CD14-positive monocyte (primary cell): ENCODE results near the gene ATP5IF1. TPM values are rescaled to one million over a fixed set of nuclear protein-coding genes. Genes with fewer than 3 reads are reported as not detected.

Experiments
- DNase-seq, 3 donors: peaks; one replicate each; pipeline ENCODE4 v3.0.0-alpha.2; 2011 to 2022
- H2AFZ ChIP-seq: 2 replicates; pipeline ENCODE4 v1.6.0; 2012; ENCODE audit warnings: mild to moderate bottlenecking, low read depth, low read length, inconsistent platforms; ENCODE audit not compliant: insufficient read depth, poor library complexity, severe bottlenecking
- H3K27ac ChIP-seq, 2 donors: 1 replicate in 1 of 2; 2 replicates in 1 of 2; pipeline ENCODE4 v1.5.1; 2012 to 2013; ENCODE audit warnings: low read length in 2 of 2, control low read depth in 1 of 2, inconsistent platforms in 1 of 2, low read depth in 1 of 2, mild to moderate bottlenecking in 1 of 2
- H3K27me3 ChIP-seq, 2 donors: one replicate each; pipeline versions ENCODE4 v1.6.0 to v1.6.1; 2011 to 2013; ENCODE audit warnings: low read length in 2 of 2; ENCODE audit not compliant: control insufficient read depth in 2 of 2, insufficient read depth in 2 of 2
- H3K36me3 ChIP-seq, 2 donors: replicated peaks in 1 of 2; 1 replicate in 1 of 2; 2 replicates in 1 of 2; pipeline versions ENCODE4 v1.5.1 to v1.6.1; 2012 to 2013; ENCODE audit warnings: low read length in 2 of 2, control low read depth in 1 of 2, inconsistent platforms in 1 of 2, mild to moderate bottlenecking in 1 of 2; ENCODE audit not compliant: insufficient read depth in 2 of 2, control insufficient read depth in 1 of 2
- H3K4me1 ChIP-seq, 2 donors: 1 replicate in 1 of 2; 2 replicates in 1 of 2; pipeline versions ENCODE4 v1.5.1 to v1.6.1; 2012 to 2013; ENCODE audit warnings: low read length in 2 of 2, control low read depth in 1 of 2, inconsistent platforms in 1 of 2, mild to moderate bottlenecking in 1 of 2, moderate library complexity in 1 of 2; ENCODE audit not compliant: insufficient read depth in 2 of 2, control insufficient read depth in 1 of 2
- H3K4me2 ChIP-seq: replicated peaks from 2 replicates; pipeline ENCODE3; 2012; ENCODE audit warnings: low read length, moderate library complexity, mild to moderate bottlenecking; ENCODE audit not compliant: poor library complexity, severe bottlenecking; ENCODE audit errors: extremely low read depth
- H3K4me3 ChIP-seq, 3 experiments: fragments of 200-600 bp in 1 of 3; sonication (generic) in 1 of 3; replicated peaks in 1 of 3; 1 replicate in 2 of 3; 2 replicates in 1 of 3; pipeline ENCODE4 v1.5.1; 2011 to 2013; ENCODE audit warnings: low read length in 3 of 3, mild to moderate bottlenecking in 3 of 3, control low read depth in 2 of 3, low read depth in 2 of 3, inconsistent platforms in 1 of 3, moderate library complexity in 1 of 3
- H3K79me2 ChIP-seq: 2 replicates; pipeline ENCODE4 v1.6.0; 2012; ENCODE audit warnings: mild to moderate bottlenecking, control low read depth, inconsistent platforms, low read length, moderate library complexity; ENCODE audit not compliant: insufficient read depth
- H3K9ac ChIP-seq: 2 replicates; pipeline ENCODE4 v1.6.0; 2017; ENCODE audit warnings: low read length, mild to moderate bottlenecking; ENCODE audit not compliant: insufficient read depth, poor library complexity, severe bottlenecking
- H3K9me3 ChIP-seq, 2 donors: replicated peaks in 1 of 2; 1 replicate in 1 of 2; 2 replicates in 1 of 2; pipeline versions ENCODE4 v1.5.1 to v1.6.1; 2012 to 2013; ENCODE audit warnings: low read length in 2 of 2, control low read depth in 1 of 2; ENCODE audit not compliant: control insufficient read depth in 1 of 2, insufficient read depth in 1 of 2
- H4K20me1 ChIP-seq: 2 replicates; pipeline ENCODE4 v1.6.0; 2012; ENCODE audit warnings: mild to moderate bottlenecking, low read length, control low read depth, moderate library complexity; ENCODE audit not compliant: insufficient read depth
- H3K27ac Mint-ChIP-seq, 7 donors: one replicate each; pipeline ENCODE4 v1.8.0; 2020; ENCODE audit warnings: mild to moderate bottlenecking in 7 of 7, mixed read lengths in 7 of 7, moderate library complexity in 6 of 7, inconsistent platforms in 2 of 7
- H3K27me3 Mint-ChIP-seq, 3 donors: one replicate each; pipeline ENCODE4 v1.8.0; 2021 to 2022; ENCODE audit warnings: low read depth in 3 of 3, mild to moderate bottlenecking in 3 of 3, mixed read lengths in 3 of 3, moderate library complexity in 3 of 3, inconsistent platforms in 1 of 3
- H3K36me3 Mint-ChIP-seq, 2 donors: one replicate each; pipeline ENCODE4 v1.8.0; 2020; ENCODE audit warnings: mixed read lengths in 2 of 2, inconsistent platforms in 1 of 2, mild to moderate bottlenecking in 1 of 2
- H3K4me1 Mint-ChIP-seq: one replicate; pipeline ENCODE4 v1.8.0; 2020; ENCODE audit warnings: mild to moderate bottlenecking, mixed read lengths
- H3K4me3 Mint-ChIP-seq, 2 donors: one replicate each; pipeline ENCODE4 v1.8.0; 2020; ENCODE audit warnings: mild to moderate bottlenecking in 2 of 2, mixed read lengths in 2 of 2, moderate library complexity in 1 of 2
- H3K9me3 Mint-ChIP-seq, 7 donors: one replicate each; pipeline ENCODE4 v1.8.0; 2020 to 2022; ENCODE audit warnings: mixed read lengths in 7 of 7, mild to moderate bottlenecking in 6 of 7, moderate library complexity in 6 of 7, inconsistent platforms in 2 of 7
- WGBS: methylation state at CpG from one replicate; pipeline ENCODE4 v1.1.5; 2013; ENCODE audit warnings: missing lambda C conversion rate; ENCODE audit not compliant: insufficient coverage; 5-methylcytosine and 5-hydroxymethylcytosine counted together
- intact Hi-C, 2 donors: fragments of 100-400 bp; cut with micrococcal nuclease; formaldehyde crosslinking; loops; one replicate each; pipeline versions ENCODE4 v1.15.0 to v1.15.1; 2023
- polyA plus RNA-seq, 3 donors: library from polyadenylated mRNA; depleted of rRNA in 1 of 3; unstranded in 2 of 3; stranded (reverse) in 1 of 3; fragments of 300-500 nt in 2 of 3; fragments of >200 nt in 1 of 3; fragmentation: Illumina TruSeq in 2 of 3; gene quantifications; 1 replicate in 2 of 3; 2 replicates in 1 of 3; pipeline ENCODE4 v1.2.3, GENCODE V29; 2012 to 2021
- TF ChIP-seq, protein P1 (sequence below): fragments of 200-600 bp; IDR thresholded peaks from one replicate; pipeline ENCODE4 v1.8.0; 2022; ENCODE audit warnings: antibody characterized with exemption, mild to moderate bottlenecking

Gene ATP5IF1
- polyA plus RNA-seq, 3 donors: 118 to 339 (median 296) TPM

DNA sequence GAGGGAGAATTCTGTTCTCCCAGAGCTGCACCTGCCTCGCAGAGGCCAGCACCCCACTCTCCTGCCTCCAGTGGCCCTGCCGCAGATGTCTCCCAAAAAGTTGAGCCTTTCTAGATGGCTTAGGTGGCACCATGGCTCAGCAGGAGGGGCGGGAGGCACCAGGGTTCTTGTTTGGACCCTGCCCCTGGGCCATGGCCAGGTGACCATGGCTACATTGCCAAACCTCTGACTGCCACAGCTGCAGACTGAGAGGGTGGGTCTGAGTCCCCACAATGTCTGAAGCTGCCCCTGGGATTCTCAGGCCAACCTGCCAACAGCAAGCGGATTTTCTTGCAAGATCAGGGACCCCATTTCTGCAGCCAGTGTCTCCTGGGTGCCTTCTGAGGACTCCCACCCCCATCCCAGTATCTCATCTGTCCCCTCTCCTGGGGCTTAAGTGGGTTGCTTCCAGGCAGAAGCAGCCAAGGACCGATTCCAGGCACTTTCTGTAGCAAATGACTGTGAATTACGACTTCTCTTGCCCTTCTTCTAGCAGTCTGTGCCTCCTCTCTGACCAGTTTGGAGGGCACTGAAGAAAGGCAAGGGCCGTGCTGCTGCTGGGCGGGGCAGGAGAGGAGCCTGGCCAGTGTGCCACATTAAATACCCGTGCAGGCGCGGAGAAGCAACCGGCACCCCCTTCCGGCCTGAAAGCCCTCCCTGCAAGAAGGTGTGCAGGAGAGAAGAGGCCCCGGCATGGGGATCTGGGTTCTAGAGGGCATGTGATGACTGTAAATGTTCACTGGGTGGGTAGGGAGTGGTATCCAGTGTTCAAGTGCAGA is 45.9 kb downstream of the ATP5IF1 start:
- H3K36me3 Mint-ChIP-seq: peaks cover 44 to 56% of the 10 kb centered on the region in 2 donors
- H3K9ac ChIP-seq: no peak overlapping the region
- no peak overlapping the region for H3K27ac ChIP-seq
- 99% methylated on average over 14 of the region's 14 CpGs for WGBS
- peaks cover 33% of the 10 kb centered on the region for H3K4me1 Mint-ChIP-seq
- H3K36me3 ChIP-seq: peaks cover 20 to 50% of the 10 kb centered on the region in 2 donors
- H4K20me1 ChIP-seq: no peaks in the 10 kb centered on the region
- no peak overlapping the region for H3K4me3 ChIP-seq
- H3K27me3 ChIP-seq: no peaks in the 10 kb centered on the region
- no peaks in the 10 kb centered on the region for H3K9me3 Mint-ChIP-seq
- no peak overlapping the region for H2AFZ ChIP-seq
- no peak for DNase-seq
- H3K79me2 ChIP-seq: no peaks in the 10 kb centered on the region
- peak overlapping the region in 1 of 7 donors; percentile 37 for H3K27ac Mint-ChIP-seq
- no peak overlapping the region for H3K4me3 Mint-ChIP-seq
- intact Hi-C loops: no loop called here
- TF ChIP-seq, protein P1, sequence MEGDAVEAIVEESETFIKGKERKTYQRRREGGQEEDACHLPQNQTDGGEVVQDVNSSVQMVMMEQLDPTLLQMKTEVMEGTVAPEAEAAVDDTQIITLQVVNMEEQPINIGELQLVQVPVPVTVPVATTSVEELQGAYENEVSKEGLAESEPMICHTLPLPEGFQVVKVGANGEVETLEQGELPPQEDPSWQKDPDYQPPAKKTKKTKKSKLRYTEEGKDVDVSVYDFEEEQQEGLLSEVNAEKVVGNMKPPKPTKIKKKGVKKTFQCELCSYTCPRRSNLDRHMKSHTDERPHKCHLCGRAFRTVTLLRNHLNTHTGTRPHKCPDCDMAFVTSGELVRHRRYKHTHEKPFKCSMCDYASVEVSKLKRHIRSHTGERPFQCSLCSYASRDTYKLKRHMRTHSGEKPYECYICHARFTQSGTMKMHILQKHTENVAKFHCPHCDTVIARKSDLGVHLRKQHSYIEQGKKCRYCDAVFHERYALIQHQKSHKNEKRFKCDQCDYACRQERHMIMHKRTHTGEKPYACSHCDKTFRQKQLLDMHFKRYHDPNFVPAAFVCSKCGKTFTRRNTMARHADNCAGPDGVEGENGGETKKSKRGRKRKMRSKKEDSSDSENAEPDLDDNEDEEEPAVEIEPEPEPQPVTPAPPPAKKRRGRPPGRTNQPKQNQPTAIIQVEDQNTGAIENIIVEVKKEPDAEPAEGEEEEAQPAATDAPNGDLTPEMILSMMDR: no peak
- no peak overlapping the region for H3K4me2 ChIP-seq
- peaks cover 19 to 26% of the 10 kb centered on the region in 2 donors for H3K4me1 ChIP-seq
- no peaks in the 10 kb centered on the region for H3K9me3 ChIP-seq
- peaks cover 0 to 4% (median 0%) of the 10 kb centered on the region in 3 donors for H3K27me3 Mint-ChIP-seq

DNA sequence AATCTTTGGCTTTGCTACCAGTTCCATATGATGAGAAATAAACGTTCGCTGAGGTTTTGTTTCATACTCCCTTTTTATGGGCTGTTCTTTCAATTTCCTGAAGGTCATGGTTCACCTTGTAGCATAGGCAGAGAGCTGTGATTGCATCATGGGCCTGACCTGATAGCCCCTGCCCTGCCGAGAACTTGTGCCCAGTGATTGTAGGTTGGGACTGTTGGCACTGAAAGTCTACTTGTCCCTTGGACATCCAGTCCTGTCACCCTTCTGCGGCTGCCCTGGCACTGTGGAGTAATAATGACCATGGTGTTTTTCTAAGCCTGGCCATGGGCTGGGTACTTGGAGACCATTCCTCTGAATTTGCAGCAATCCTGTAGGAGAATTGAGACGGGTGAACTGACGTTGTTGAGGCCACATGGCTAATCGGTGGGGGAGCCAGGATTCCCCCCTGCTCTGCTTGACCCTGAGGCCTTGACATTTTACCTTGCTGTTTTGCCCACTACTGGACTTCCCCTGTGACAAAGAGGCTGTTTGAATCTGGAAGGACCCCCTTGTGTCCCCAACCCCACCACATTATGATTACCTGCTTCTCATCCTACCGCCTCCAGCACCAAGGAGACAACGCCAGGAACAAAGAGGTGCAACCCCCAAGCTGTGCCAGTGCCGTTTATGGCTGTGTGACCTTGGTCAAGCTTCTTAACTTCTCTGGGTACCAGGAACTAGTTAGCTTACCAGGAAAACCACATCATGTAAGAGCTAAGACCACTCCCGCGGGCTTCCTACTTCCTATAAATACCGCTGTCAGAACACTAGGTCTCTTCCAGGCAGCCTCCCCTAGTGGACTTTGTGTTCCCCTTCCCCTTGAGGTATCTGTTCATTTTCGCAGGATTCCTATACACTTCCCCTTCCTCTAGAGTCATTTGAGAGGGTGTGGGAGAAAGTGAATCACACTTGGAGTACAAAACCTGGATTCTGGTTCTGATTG is 46.8 kb downstream of the ATP5IF1 start:
- Mint-ChIP-seq H3K4me1 (peaks cover 42% of the 10 kb centered on the region), H3K27me3 (peaks cover 0 to 4% (median 0%) of the 10 kb centered on the region in 3 donors), H3K9me3 (no peaks in the 10 kb centered on the region), H3K27ac (peak overlapping the region; percentile 62 to 85 (median 75)), H3K4me3 (peak overlapping the region in 1 of 2 donors; percentile 48), H3K36me3 (peaks cover 36 to 47% of the 10 kb centered on the region in 2 donors)
- Histone ChIP-seq H3K4me3 (peak overlapping the region in 1 of 3 experiments; percentile 1), H4K20me1 (no peaks in the 10 kb centered on the region), H3K27ac (peak overlapping the region in 1 of 2 donors; percentile 48), H3K79me2 (no peaks in the 10 kb centered on the region), H3K4me2 (peak overlapping the region; percentile 13), H2AFZ (no peak overlapping the region), H3K9ac (no peak overlapping the region), H3K27me3 (no peaks in the 10 kb centered on the region), H3K9me3 (no peaks in the 10 kb centered on the region), H3K36me3 (peaks cover 20 to 44% of the 10 kb centered on the region in 2 donors), H3K4me1 (peaks cover 19 to 26% of the 10 kb centered on the region in 2 donors)
- TF ChIP-seq, protein P1: no peak
- WGBS: 85% methylated on average over 9 of the region's 14 CpGs
- peak; percentile 55 to 77 (median 66) for DNase-seq
- intact Hi-C loops: no loop called here
